ENCODE measurements around the gene HBQ1.

Gene HBQ1

DNA sequence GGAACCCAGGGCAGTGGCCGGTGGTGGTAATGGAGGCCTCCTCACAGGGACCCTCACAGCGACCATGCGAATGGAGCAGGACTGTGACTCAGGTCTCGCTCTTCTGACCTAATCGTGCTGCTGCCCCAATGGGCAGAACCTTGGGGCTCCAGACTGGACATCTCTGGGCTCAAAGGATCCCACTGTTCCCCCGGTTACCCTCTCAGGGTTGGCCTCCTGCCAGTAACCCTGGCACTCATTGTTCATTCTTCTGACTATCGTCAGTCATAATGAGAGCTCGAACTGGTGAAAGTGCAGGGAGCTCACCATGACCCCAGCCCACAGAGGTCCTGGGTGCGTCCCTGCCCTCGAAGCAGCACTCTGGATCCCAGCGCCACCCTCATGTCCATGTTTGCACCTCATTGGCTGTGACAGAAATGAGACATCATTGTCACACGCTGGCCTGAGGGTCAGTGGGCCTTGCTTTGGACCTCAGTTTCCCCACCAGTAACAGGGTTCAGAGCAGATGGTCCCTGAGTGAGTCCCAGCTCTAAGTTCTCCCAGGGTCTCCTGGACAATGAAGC lies 37.8 kb upstream of the HBQ1 start:
- TF ChIP-seq, protein P1, sequence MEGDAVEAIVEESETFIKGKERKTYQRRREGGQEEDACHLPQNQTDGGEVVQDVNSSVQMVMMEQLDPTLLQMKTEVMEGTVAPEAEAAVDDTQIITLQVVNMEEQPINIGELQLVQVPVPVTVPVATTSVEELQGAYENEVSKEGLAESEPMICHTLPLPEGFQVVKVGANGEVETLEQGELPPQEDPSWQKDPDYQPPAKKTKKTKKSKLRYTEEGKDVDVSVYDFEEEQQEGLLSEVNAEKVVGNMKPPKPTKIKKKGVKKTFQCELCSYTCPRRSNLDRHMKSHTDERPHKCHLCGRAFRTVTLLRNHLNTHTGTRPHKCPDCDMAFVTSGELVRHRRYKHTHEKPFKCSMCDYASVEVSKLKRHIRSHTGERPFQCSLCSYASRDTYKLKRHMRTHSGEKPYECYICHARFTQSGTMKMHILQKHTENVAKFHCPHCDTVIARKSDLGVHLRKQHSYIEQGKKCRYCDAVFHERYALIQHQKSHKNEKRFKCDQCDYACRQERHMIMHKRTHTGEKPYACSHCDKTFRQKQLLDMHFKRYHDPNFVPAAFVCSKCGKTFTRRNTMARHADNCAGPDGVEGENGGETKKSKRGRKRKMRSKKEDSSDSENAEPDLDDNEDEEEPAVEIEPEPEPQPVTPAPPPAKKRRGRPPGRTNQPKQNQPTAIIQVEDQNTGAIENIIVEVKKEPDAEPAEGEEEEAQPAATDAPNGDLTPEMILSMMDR (IDR thresholded peaks at IDR 0.05) = no peak
- Histone ChIP-seq H3K4me3 (no peak overlapping the region), H3K27ac (no peak overlapping the region)
- no peak for DNase-seq (ENCODE audit: low spot score)

DNA sequence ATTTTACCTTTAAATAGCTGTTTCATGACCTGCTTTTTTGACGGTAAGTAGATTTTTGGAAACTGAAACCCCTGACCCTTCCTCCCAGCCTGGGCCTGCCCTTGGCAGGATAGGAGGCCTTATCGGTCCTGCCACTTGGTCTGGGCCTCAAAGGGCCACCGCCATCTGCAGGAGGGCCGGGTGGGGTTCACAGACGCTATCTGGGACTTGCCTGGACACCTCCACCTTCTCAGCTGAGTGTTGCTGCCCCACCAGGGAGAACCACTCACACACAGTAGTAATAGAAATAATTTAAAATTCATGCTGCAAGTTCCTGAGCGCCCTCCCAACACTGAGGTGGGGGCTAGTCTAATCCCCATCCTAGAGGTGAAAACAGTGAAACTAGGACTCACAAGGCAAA lies 37.2 kb upstream of the HBQ1 start:
- Histone ChIP-seq H3K27ac (no peak overlapping the region), H3K4me3 (no peak overlapping the region)
- DNase-seq (ENCODE audit: low spot score) = no peak
- TF ChIP-seq, protein P1 (IDR thresholded peaks at IDR 0.05) = no peak

DNA sequence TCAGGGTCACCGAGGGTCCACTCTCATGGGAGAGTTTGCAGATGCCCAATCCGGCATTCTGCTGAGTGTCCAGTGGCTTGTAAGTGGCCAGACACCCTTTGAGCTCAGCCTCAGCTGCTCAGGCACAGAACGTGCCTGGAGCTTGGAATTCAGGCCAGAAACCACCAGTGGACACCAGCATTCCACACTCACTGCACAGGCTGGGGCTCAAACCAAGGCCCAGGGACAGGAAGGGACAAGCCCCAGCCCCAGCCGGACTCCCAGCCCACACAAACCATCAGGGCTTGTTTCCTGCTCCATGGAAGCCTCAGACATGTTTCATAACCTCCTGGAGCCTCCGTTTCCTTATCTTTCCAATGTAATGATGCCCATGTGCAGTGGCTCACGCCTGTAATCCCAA lies 36.8 kb upstream of the HBQ1 start:
- TF ChIP-seq, protein P1 (IDR thresholded peaks at IDR 0.05) = no peak
- H3K4me3 ChIP-seq = no peak overlapping the region
- no peak for DNase-seq (ENCODE audit: low spot score)
- H3K27ac ChIP-seq = no peak overlapping the region

DNA sequence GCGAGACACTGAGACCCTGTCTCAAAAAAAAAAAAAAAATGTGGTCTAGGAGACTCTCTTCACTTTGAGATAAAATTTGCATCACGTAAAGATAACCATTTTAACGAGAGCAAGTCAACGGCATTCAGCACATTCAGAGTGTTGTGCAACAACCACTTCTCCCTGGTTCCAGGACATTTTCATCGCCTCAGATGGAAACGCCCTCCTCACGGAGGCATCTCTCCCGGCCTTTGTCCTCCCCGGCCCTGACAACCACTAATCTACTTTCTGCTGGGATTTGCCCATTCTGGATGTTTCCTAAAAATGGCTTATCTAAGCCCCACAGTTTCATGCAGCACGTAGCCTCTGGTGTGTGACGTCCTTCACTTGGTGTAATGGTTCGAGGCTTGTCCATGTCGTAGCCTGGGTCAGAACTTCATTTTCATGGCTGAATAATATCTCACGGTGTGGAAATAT lies 35.4 kb upstream of the HBQ1 start:
- Histone ChIP-seq H3K4me3 (no peak overlapping the region), H3K27ac (no peak overlapping the region)
- DNase-seq (ENCODE audit: low spot score) = no peak
- TF ChIP-seq, protein P1 (IDR thresholded peaks at IDR 0.05) = no peak

DNA sequence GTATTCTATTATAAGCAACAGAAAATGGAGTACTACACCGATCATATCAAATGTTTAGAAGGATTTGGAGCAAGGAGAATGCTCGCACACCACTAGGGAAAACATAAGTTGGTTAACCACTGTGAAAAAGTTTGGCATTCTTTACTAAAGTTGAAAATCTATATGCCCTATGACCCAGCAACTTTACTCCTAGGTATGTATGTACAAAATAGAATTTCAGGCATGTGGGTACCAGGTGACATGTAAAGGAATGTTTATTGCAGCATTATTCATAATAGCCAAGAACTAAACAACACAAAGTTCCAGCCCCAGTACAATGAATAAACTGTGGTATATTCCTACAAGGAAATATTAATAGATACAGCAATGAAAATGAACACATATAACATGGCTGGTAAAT lies 33.6 kb upstream of the HBQ1 start:
- TF ChIP-seq, protein P1 (IDR thresholded peaks at IDR 0.05) = no peak
- Histone ChIP-seq H3K27ac (no peak overlapping the region), H3K4me3 (no peak overlapping the region)
- DNase-seq (ENCODE audit: low spot score) = no peak

DNA sequence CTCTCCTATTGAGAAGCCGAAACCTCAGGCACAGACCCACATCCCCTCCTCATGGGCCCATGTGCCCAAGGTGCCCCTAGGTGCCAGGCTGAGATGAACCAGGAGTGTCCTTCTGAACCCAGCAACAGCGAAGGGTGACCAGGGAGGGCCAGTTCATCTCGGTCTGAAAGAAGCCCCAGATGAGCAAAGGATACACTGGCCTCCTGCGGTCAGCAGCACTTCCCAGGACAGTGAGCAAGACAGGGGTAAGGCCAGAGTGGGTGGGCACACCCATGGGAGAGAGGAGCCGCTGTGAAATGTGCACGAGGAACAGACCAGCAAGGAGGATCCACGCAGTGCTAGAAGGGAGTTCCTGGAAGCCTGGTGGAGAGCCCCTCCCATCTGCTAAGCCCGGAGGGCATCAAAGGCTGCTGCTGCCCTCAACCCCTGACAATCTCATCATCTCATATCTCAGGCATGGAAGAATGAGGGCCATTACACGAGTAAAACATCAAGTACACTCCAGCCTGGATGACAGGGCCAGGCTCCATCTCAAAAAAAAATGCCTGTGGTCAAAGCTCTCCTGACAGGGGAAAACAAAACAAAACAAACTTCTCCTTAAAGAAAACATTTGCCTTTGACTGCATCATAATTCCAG lies 31.1 kb upstream of the HBQ1 start:
- TF ChIP-seq, protein P1 (IDR thresholded peaks at IDR 0.05) = no peak
- no peak for DNase-seq (ENCODE audit: low spot score)
- H3K4me3 ChIP-seq = no peak overlapping the region
- no peak overlapping the region for H3K27ac ChIP-seq

Data from coronary artery (tissue), 2 donors.